Activated T-helper 9 cell treated with anti-CD3 and anti-CD28 coated beads, Interleukin-2, amount 50 U/mL, for 16 hours (primary cell): ENCODE data around the gene LAMA2.
"Not testable (repeated sequence)": the region's sequence is repeated elsewhere in the genome, so short reads cannot be mapped to it uniquely, and the experiment has no call there.

Source experiments
- DNase-seq: peaks from one replicate; pipeline ENCODE4 v3.0.0-alpha.2; 2020; ENCODE audit warnings: low read depth

The LAMA2 gene

GRCh38 chr6:129088481-129088880, 205.5 kb downstream of the LAMA2 start:
- not testable (repeated sequence) for DNase-seq

GRCh38 chr6:129089357-129089756, 206.4 kb downstream of the LAMA2 start:
- no peak for DNase-seq

- no peak for DNase-seq
These were observed 211.2 kb downstream of the LAMA2 start for GRCh38 chr6:129094147-129094546.

GRCh38 chr6:129096651-129097290, 213.8 kb downstream of the LAMA2 start:
- DNase-seq = no peak

- DNase-seq = no peak
These were observed 215.2 kb downstream of the LAMA2 start for GRCh38 chr6:129098061-129098553.

GRCh38 chr6:129099696-129100095, 216.8 kb downstream of the LAMA2 start:
- no peak for DNase-seq

GRCh38 chr6:129100164-129100563, 217.2 kb downstream of the LAMA2 start:
- no peak for DNase-seq

GRCh38 chr6:129102741-129103140, 219.8 kb downstream of the LAMA2 start:
- no peak for DNase-seq

- no peak for DNase-seq
These were observed 221.2 kb downstream of the LAMA2 start for GRCh38 chr6:129104131-129104530.

- DNase-seq = no peak
These were observed 221.6 kb downstream of the LAMA2 start for GRCh38 chr6:129104560-129104959.

- no peak for DNase-seq
These were observed 222.1 kb downstream of the LAMA2 start for GRCh38 chr6:129105035-129105434.

- DNase-seq = no peak
These were observed 222.9 kb downstream of the LAMA2 start for GRCh38 chr6:129105793-129106192.

GRCh38 chr6:129108337-129108736, 225.4 kb downstream of the LAMA2 start:
- no peak for DNase-seq

- DNase-seq = no peak
These were observed 227.9 kb downstream of the LAMA2 start for GRCh38 chr6:129110690-129111343.

- no peak for DNase-seq
These were observed 228.4 kb downstream of the LAMA2 start for GRCh38 chr6:129111346-129111745.

GRCh38 chr6:129111853-129112252, 228.9 kb downstream of the LAMA2 start:
- DNase-seq = no peak

GRCh38 chr6:129112591-129112990, 229.7 kb downstream of the LAMA2 start:
- no peak for DNase-seq

GRCh38 chr6:129113637-129114036, 230.7 kb downstream of the LAMA2 start:
- DNase-seq = no peak

- DNase-seq = no peak
These were observed 231.9 kb downstream of the LAMA2 start for GRCh38 chr6:129114636-129115391.

GRCh38 chr6:129115471-129115870, 232.5 kb downstream of the LAMA2 start:
- no peak for DNase-seq

- no peak for DNase-seq
These were observed 234.4 kb downstream of the LAMA2 start for GRCh38 chr6:129117355-129117754.

GRCh38 chr6:129120856-129121638, 238.1 kb downstream of the LAMA2 start:
- no peak for DNase-seq
